ENCODE results near the gene ILKAP.

The ILKAP gene

DNA sequence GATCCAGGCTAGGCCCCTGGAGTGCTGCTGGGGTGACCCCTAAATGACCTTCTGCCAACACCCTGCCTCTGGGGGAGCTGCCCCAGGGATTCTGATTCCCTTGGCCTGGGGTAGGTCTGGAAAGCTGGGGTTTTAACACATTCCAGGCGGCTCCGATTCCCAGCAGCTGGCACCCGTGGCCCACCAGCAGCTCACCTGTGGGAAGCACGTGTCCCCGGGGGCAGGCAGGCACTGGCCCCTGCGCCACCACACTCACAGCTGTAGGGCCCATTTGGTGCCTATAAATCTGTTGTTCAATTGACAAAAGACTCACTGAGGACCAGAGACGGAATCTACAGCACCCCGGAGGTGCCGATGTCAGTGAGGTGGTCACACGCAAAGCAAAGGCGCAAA lies 69.1 kb downstream of the ILKAP start:
- POLR2A ChIA-PET (ENCODE audit: low non-redundant PET) = no interaction called here
- DNase-seq (ENCODE audit: low spot score) = no peak
- CTCF ChIA-PET = interaction anchor here (1.6 kb wide), 1 partner anchor 14 kb away, joined by 3 read pairs; no protein-coding TSS in a partner anchor
- H3K27ac ChIP-seq = no peak overlapping the region
- TF ChIP-seq, protein P1, sequence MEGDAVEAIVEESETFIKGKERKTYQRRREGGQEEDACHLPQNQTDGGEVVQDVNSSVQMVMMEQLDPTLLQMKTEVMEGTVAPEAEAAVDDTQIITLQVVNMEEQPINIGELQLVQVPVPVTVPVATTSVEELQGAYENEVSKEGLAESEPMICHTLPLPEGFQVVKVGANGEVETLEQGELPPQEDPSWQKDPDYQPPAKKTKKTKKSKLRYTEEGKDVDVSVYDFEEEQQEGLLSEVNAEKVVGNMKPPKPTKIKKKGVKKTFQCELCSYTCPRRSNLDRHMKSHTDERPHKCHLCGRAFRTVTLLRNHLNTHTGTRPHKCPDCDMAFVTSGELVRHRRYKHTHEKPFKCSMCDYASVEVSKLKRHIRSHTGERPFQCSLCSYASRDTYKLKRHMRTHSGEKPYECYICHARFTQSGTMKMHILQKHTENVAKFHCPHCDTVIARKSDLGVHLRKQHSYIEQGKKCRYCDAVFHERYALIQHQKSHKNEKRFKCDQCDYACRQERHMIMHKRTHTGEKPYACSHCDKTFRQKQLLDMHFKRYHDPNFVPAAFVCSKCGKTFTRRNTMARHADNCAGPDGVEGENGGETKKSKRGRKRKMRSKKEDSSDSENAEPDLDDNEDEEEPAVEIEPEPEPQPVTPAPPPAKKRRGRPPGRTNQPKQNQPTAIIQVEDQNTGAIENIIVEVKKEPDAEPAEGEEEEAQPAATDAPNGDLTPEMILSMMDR (conservative IDR thresholded peaks at IDR 0.05; ENCODE audit: low read depth) = no peak

DNA sequence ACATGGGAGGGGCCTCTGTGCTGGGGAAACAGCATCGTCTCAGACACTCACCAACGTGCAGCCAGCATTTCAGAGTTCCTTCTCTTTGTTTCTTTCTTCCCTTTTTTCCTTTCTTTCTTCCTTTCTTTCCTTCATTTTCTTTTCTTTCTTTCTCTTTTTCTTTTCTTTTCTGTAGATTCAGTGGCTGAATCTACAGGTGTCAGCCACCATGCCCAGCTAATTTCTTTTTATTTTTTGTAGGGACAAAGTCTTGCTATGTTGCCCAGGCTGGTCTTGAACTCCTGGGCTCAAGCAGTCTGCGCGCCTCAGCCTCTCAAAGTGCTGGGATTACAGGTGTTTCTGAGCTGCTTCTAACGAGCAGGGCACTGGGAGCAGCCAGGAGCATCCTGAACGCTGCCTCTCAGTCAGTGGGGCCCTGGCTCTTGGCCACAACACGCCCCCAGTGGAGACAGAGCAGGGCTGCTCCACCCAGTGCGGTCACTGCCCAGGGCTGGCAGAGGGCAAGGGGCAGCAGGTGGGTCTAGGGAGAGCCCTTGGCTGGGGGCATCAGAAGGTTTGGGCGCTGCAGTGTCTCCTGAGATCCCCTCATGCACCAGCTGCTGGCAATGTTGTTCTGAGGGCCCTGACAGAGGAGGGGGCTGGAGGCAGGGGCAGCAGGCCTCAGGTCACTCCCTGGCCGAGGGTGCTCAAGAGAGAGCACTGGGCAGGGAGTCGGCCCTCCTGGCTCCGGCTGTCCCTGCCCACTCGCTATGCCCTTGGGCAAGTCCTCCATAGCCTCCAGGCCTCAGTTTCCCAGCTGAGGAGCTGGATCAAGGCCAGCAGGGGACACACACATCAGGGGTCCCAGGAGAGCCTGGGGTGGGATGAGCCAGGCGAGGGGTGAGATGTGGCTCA lies 69.7 kb downstream of the ILKAP start:
- ChIA-PET CTCF (no interaction called here), POLR2A (ENCODE audit: low non-redundant PET) (no interaction called here)
- TF ChIP-seq, protein P1 (conservative IDR thresholded peaks at IDR 0.05; ENCODE audit: low read depth) = no peak
- no peak for DNase-seq (ENCODE audit: low spot score)
- no peak overlapping the region for H3K27ac ChIP-seq

- H3K27ac ChIP-seq = no peak overlapping the region
- DNase-seq (ENCODE audit: low spot score) = no peak
- ChIA-PET CTCF (interaction anchor here (0.7 kb wide), 1 partner anchor 21 kb away, joined by 4 read pairs; no protein-coding TSS in a partner anchor), POLR2A (ENCODE audit: low non-redundant PET) (no interaction called here)
- TF ChIP-seq, protein P1 (conservative IDR thresholded peaks at IDR 0.05; ENCODE audit: low read depth) = no peak
Observed at GRCh38 chr2:238132463-238133450, 70.7 kb downstream of the ILKAP start.

DNA sequence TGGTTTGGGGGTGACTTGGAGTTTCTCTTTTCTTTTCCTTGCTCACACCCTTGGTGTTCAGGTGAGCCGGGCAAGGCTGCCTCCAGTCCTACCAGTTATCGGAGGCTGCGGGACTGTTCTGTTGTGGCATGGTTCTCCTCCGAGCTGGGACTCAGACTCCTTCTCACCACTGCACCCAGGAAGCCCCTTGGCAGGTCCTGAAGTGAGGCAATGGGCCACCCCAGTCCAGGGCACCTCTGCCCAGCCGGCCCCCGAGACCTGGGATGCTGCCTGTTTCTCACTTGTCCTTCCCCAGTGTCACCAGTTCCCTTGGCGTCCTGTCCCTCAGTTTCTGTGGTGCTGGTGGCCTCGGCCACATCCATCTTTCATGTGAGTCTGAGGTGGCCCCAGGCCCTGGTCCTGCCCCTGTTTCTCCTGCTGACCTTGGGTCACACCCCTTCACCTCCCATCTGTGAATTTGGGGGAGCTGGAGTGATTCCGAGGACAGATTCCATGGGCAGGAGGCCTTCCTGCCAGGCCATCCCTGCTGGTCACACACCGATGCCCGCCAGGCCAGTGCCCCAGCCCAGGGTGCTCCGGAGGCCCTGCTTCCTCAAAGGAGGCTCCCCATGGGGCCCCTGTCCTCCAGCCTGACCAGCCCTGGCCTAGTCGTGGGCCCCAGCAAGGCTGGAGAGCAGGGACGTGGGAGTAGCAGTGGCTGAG lies 71.6 kb downstream of the ILKAP start:
- DNase-seq (ENCODE audit: low spot score) = no peak
- ChIA-PET POLR2A (ENCODE audit: low non-redundant PET) (no interaction called here), CTCF (interaction anchor here (0.7 kb wide), 1 partner anchor 22 kb away, joined by 4 read pairs; no protein-coding TSS in a partner anchor)
- TF ChIP-seq, protein P1 (conservative IDR thresholded peaks at IDR 0.05; ENCODE audit: low read depth) = no peak
- no peak overlapping the region for H3K27ac ChIP-seq

DNA sequence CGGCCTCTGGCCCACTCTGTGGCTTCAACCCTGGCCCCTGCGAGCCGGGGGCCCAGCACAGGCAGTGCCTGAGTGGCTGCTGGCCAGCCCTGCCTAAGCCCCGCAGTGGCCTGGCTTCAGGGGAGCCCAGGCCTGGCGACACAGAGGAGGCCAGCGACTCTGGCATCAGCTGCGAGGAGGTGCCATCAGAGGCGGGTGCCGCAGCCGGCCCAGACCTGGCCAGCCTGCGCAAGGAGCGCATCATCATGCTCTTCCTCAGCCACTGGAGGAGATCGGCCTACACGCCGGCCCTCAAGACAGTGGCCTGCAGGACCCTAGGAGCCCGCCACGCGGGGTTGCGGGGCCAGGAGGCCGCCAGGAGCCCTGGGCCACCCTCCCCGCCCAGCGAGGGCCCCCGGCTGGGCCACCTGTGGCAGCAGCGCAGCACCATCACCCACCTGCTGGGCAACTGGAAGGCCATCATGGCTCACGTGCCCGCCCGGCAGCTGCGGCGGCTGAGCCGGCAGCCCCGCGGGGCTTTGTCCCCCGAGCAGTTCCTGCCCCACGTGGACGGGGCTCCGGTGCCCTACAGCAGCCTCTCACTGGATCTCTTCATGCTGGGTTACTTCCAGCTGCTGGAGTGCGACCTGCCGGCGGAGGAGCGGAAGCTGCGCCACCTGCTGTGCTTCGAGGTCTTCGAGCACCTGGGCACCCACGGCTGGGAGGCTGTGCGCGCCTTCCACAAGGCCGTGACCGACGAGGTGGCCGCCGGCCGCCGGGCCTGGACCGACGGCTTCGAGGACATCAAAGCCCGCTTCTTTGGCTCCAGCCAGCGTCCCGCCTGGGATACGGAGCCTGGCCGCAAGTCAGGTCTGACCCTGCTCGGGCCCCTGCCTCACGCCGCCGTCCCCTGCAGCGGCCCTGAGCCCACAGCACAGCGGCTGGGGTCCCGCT lies 72.5 kb downstream of the ILKAP start:
- H3K27ac ChIP-seq = no peak overlapping the region
- POLR2A ChIA-PET (ENCODE audit: low non-redundant PET) = no interaction called here
- DNase-seq (ENCODE audit: low spot score) = no peak
- CTCF ChIA-PET = interaction anchor here (1.1 kb wide), 1 partner anchor 11 kb away, joined by 3 read pairs; no protein-coding TSS in a partner anchor
- TF ChIP-seq, protein P1 (conservative IDR thresholded peaks at IDR 0.05; ENCODE audit: low read depth) = no peak

All from RWPE1 (cell line).